GM12865 (cell line): ENCODE data around the gene ATG13.
A peak's percentile ranks its signal among the peaks of the same experiment; 100 is the strongest.

ENCODE experiments used
- DNase-seq: peaks from one replicate; pipeline ENCODE4 v3.0.0; 2010; ENCODE audit warnings: low read depth
- H3K4me3 ChIP-seq: 2 replicates; pipeline ENCODE4 v1.5.1; 2011; ENCODE audit warnings: mild to moderate bottlenecking, low read depth, low read length, control low read depth
- TF ChIP-seq, protein P1 (sequence below): IDR thresholded peaks from 2 replicates; pipeline ENCODE4 v1.5.1; 2011; ENCODE audit warnings: low read length, control low read depth, low read depth, inconsistent platforms; ENCODE audit not compliant: insufficient read depth; ENCODE audit errors: missing control alignments

ATG13 gene

GRCh38 chr11:46604796-46605195, 12.6 kb upstream of the ATG13 start:
- no peak overlapping the region for H3K4me3 ChIP-seq
- TF ChIP-seq, protein P1, sequence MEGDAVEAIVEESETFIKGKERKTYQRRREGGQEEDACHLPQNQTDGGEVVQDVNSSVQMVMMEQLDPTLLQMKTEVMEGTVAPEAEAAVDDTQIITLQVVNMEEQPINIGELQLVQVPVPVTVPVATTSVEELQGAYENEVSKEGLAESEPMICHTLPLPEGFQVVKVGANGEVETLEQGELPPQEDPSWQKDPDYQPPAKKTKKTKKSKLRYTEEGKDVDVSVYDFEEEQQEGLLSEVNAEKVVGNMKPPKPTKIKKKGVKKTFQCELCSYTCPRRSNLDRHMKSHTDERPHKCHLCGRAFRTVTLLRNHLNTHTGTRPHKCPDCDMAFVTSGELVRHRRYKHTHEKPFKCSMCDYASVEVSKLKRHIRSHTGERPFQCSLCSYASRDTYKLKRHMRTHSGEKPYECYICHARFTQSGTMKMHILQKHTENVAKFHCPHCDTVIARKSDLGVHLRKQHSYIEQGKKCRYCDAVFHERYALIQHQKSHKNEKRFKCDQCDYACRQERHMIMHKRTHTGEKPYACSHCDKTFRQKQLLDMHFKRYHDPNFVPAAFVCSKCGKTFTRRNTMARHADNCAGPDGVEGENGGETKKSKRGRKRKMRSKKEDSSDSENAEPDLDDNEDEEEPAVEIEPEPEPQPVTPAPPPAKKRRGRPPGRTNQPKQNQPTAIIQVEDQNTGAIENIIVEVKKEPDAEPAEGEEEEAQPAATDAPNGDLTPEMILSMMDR = no peak
- no peak for DNase-seq

DNA sequence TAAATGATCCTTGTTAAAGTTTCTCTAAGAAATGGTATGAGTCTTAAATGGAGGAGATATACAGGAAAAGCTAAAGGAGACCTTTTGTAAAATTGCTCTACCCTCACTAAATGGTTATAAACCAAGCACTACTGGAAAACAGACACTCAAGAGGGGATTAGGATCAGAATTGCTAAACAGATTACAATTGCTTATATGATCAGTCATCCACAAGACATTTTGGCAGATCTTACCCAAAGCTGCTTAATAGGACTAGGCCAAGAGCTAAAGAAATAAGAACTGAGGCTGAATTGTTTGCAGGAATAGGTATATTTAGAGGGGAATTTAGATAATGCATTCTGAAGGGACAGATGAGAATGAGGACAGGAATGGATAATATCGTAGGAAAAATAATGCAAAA, 9.8 kb upstream of the ATG13 start:
- no peak overlapping the region for H3K4me3 ChIP-seq
- TF ChIP-seq, protein P1 = no peak
- no peak for DNase-seq

- no peak overlapping the region for H3K4me3 ChIP-seq
- DNase-seq = no peak
- TF ChIP-seq, protein P1 = no peak
Measured at GRCh38 chr11:46609386-46609785, 8.0 kb upstream of the ATG13 start.

DNA sequence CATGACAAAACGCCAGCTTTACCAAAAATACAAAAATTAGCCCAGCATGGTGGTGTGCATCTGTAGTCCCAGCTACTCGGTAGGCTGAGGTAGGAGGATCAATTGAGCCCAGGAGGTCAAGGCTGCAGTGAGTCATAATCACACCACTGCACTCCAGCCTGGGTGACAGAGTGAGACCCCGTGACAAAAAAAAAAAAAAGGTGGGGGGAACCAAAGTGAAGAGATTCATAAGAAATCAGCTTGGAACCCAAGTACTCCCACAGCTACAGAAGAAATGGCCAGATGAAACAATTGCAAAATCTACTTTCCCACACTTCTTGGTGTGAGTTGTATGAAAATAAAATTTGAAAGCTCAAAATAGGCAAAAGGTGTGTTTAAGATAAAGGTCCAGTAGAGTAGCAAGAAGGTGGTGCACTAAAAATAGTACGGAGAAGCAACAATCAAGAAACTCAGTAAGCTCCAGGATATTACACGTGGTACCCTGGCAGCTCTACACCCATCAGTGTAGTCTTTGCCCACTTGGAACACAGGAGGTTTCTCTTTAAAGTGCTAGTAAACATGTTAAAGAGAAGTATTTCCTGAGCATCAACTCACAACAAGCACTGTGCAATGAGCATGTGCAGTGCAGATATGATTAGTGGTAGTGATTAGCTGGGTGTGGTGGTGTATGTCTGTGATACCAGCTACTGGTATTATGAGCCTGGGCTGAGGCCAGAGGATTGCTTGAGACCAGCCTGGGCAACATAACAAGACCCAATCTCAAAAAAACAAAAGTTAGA, 5.6 kb upstream of the ATG13 start:
- no peak for DNase-seq
- no peak overlapping the region for H3K4me3 ChIP-seq
- TF ChIP-seq, protein P1 = no peak

DNA sequence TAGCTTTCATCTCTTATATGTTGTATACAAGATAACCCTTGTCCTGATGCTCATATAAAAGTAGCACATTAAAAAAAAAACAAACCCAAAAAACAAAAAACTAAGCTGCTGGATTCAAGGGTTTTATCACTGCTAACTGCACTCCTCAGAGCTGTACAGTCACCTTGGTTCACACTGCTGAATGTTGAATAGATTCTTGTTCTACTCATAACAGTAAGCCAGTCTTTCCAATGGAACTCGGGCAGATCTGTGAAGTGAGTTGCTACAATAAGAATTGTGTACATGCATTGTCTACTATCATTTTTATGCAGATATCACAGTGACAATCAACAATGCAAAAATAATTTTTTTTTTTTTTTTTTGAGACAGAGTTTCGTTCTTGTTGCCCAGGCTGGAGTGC, 5.0 kb upstream of the ATG13 start:
- TF ChIP-seq, protein P1 = no peak
- H3K4me3 ChIP-seq = no peak overlapping the region
- no peak for DNase-seq

DNA sequence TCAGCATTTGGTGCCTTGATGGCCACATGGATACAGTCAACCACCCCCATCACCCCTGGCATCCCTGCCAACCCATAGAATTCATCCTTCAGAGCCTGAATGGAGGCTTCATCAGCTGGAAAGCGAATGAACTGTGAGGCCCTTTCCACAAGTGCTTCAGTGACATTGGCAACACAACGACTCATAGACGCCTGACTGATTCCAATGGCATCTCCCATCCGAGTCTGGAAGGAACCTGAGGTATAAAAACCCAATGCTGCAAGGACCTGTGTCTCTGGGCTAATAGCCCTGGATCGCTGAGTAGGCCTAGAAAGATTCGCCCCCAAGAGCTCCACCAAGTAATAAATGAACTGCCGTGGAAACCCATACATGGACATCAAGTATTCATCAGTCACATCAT, 1.6 kb upstream of the ATG13 start:
- H3K4me3 ChIP-seq = no peak overlapping the region
- TF ChIP-seq, protein P1 = no peak
- no peak for DNase-seq

DNA sequence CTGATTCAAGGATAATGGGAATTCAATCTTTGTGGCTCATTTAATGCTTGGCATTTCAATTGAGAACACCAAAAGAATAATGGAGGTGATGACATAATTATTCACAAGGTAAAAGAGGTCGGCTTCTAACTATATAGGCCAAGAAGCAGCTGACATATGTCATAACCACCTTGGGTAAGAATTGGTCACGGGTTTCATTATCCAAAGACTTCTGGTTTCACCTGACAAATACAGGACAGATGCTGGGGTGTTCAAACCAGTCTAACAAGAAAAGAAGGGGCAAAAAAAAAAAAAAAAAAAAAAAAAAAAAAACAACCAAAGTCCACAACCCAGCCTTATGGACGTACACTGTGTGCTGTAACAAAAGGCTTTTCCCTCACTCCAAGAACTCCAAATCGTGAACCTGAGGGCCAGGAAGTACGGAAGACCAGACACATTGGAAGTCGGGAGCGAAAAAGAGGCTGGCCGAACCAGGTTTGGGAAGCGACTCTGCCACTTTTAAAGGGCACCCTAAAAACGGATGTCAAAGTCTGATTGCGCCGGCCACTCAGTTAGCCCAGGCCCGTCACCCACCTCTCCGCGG, 711 bp upstream of the ATG13 start:
- TF ChIP-seq, protein P1 = no peak
- H3K4me3 ChIP-seq = peak overlapping the region; percentile 93
- peak; percentile 52 for DNase-seq
